NCI-H2107 treated with DMSO at 0.1 percent for 48 hours (cell line): ENCODE results near the gene SUPT5H.

ENCODE experiments used
- DNase-seq: peaks from one replicate; lab custom pipeline; 2025; ENCODE audit not compliant: unreplicated experiment; lab: John Stamatoyannopoulos, UW

SUPT5H gene

GRCh38 chr19:39518975-39519374 is 73.6 kb downstream of the SUPT5H start:
- DNase-seq, result no peak

- no peak for DNase-seq
Measured at GRCh38 chr19:39520541-39521484, 75.4 kb downstream of the SUPT5H start.

GRCh38 chr19:39524495-39524894 is 79.1 kb downstream of the SUPT5H start:
- DNase-seq, result no peak

- DNase-seq, result no peak
Measured at GRCh38 chr19:39525205-39525604, 79.8 kb downstream of the SUPT5H start.
